Measurements from ENCODE around the gene RALA.

RALA gene, protein sequence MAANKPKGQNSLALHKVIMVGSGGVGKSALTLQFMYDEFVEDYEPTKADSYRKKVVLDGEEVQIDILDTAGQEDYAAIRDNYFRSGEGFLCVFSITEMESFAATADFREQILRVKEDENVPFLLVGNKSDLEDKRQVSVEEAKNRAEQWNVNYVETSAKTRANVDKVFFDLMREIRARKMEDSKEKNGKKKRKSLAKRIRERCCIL

DNA sequence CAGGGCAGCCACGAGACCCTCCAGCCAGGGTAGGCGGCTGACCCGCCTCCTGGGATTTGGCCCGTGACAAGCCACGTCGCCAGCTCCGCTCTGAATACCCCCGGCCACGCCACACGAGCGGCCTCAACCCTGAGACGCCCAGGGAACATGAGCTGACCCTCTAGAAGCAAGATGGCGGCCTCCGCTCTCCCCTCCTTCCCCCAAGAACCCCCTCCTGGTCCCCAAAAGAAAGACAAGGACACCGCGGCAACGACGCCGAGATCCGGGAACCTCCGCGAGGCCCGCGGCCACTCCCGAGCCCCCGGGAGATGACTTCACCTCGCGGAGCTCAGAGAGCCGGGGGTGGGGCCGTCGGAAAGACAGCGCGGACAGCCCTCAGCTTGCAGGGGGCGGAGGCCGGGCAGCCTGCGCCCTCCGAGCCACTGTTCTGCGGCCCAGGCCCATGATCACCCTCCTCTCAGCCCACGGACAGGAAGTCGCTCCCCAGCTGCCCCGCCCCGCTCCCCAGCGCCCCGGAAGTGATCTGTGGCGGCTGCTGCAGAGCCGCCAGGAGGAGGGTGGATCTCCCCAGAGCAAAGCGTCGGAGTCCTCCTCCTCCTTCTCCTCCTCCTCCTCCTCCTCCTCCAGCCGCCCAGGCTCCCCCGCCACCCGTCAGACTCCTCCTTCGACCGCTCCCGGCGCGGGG is at the start of gene RALA:
Gene RALA, plus strand, starts transcription at position 526 of the 685 bp plus-strand sequence. CDS start 63,096 bp downstream, outside the sequence.
- Histone ChIP-seq H3K9ac (ENCODE audit: low read length) (peak within 1 kb of the TSS; percentile 91), H3K9me2 (ENCODE audit: low read depth, low read length) (no peaks in the 10 kb centered on the region), H2AFZ (ENCODE audit: low read length) (peak within 1 kb of the TSS; percentile 69), H3K9me3 (ENCODE audit: low read length) (no peaks in the 10 kb centered on the region), H3K4me3 (ENCODE audit: low read depth, low read length, poor library complexity, severe bottlenecking) (peak within 1 kb of the TSS; percentile 87), H4K20me1 (ENCODE audit: insufficient read depth, low read length) (no peaks in the 10 kb centered on the region), H3K4me2 (ENCODE audit: low read length) (peak within 1 kb of the TSS; percentile 98), H3K79me2 (ENCODE audit: insufficient read depth, low read length) (peaks cover 43% of the 10 kb centered on the region), H3K4me1 (ENCODE audit: insufficient read depth, low read length, severe bottlenecking) (peaks cover 37% of the 10 kb centered on the region), H3K27me3 (ENCODE audit: insufficient read depth, low read length) (no peaks in the 10 kb centered on the region), H3F3A (ENCODE audit: insufficient read depth, low read length) (no peaks in the 10 kb centered on the region), H3K36me3 (ENCODE audit: insufficient read depth, low read length) (no peaks in the 10 kb centered on the region), H3K27ac (ENCODE audit: low read depth, low read length, poor library complexity, severe bottlenecking) (peak within 1 kb of the TSS; percentile 11)
- TF ChIP-seq CTCF (IDR thresholded peaks at IDR 0.05; ENCODE audit: low read length) = no peak

DNA sequence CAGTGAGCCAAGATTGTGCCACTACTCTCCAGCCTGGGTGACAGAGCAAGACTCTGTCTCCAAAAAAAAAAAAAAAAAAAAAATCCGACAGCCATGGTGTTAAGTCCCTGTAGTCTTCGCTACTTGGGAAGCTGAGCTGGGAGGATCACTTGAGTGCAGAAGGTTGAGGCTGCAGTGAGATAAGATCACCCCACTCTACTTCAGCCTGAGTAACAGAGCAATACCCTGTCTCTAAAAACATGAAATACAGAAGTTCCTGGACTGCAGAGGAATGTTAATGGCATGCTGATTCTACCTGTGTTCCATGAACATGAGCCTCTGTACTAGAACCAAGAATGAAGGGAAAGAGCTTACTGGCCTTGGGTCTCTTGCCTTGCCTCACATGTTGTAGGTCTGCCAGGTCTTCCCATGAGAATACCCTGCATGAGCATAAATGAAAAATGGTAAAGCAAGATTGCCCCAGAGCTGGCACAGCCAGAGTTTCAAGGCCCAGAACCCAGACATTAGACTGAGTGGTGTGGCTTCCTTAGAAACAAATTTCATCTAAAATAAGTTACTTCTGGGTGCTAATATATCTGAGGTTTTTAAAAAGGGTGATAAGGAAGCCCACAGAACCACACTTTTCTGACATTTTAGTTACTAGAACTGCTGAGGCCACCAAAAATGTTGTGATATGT is 48.6 kb upstream of the RALA start:
- no peaks in the 10 kb centered on the region for H3K27me3 ChIP-seq (ENCODE audit: insufficient read depth, low read length)

GRCh38 chr7:39577229-39577874 is 46.0 kb upstream of the RALA start:
- no peak for TF ChIP-seq EZH2 (IDR thresholded peaks at IDR 0.05; ENCODE audit: borderline replicate concordance, low read length)
- no peak for TF ChIP-seq CTCF (IDR thresholded peaks at IDR 0.05; ENCODE audit: low read length)
- Histone ChIP-seq H3K27me3 (ENCODE audit: insufficient read depth, low read length) (no peaks in the 10 kb centered on the region), H3K9me3 (ENCODE audit: low read length) (no peaks in the 10 kb centered on the region), H3K36me3 (ENCODE audit: insufficient read depth, low read length) (peaks cover 12% of the 10 kb centered on the region; the same call in 1 of the 2 replicates), H3K9ac (ENCODE audit: low read length) (no peak overlapping the region), H2AFZ (ENCODE audit: low read length) (no peak overlapping the region), H4K20me1 (ENCODE audit: insufficient read depth, low read length) (no peaks in the 10 kb centered on the region), H3K79me2 (ENCODE audit: insufficient read depth, low read length) (no peaks in the 10 kb centered on the region), H3K4me2 (ENCODE audit: low read length) (no peak overlapping the region), H3K4me3 (ENCODE audit: low read depth, low read length, poor library complexity, severe bottlenecking) (no peak overlapping the region), H3K4me1 (ENCODE audit: insufficient read depth, low read length, severe bottlenecking) (no peaks in the 10 kb centered on the region), H3F3A (ENCODE audit: insufficient read depth, low read length) (no peaks in the 10 kb centered on the region), H3K27ac (ENCODE audit: low read depth, low read length, poor library complexity, severe bottlenecking) (no peak overlapping the region), H3K9me2 (ENCODE audit: low read depth, low read length) (no peaks in the 10 kb centered on the region)

More for the DNA sequence above, 48.6 kb upstream of the RALA start:
- Histone ChIP-seq H3K9me3 (ENCODE audit: low read length) (no peaks in the 10 kb centered on the region), H3K36me3 (ENCODE audit: insufficient read depth, low read length) (peaks cover 31% of the 10 kb centered on the region; the same call in 1 of the 2 replicates), H3K79me2 (ENCODE audit: insufficient read depth, low read length) (no peaks in the 10 kb centered on the region), H3F3A (ENCODE audit: insufficient read depth, low read length) (no peaks in the 10 kb centered on the region), H3K4me2 (ENCODE audit: low read length) (no peak overlapping the region), H4K20me1 (ENCODE audit: insufficient read depth, low read length) (no peaks in the 10 kb centered on the region), H3K4me1 (ENCODE audit: insufficient read depth, low read length, severe bottlenecking) (no peaks in the 10 kb centered on the region), H3K27ac (ENCODE audit: low read depth, low read length, poor library complexity, severe bottlenecking) (no peak overlapping the region), H3K9ac (ENCODE audit: low read length) (no peak overlapping the region), H2AFZ (ENCODE audit: low read length) (no peak overlapping the region), H3K9me2 (ENCODE audit: low read depth, low read length) (no peaks in the 10 kb centered on the region), H3K4me3 (ENCODE audit: low read depth, low read length, poor library complexity, severe bottlenecking) (no peak overlapping the region)
- TF ChIP-seq CTCF (IDR thresholded peaks at IDR 0.05; ENCODE audit: low read length) (no peak), EZH2 (IDR thresholded peaks at IDR 0.05; ENCODE audit: borderline replicate concordance, low read length) (no peak)
